WI38 (cell line): ENCODE results near the gene LRBA.
"Not testable (repeated sequence)": the region's sequence is repeated elsewhere in the genome, so short reads cannot be mapped to it uniquely, and the experiment has no call there.

Experiments used
- H3K4me3 ChIP-seq: 2 replicates; pipeline ENCODE4 v1.5.1; 2011; ENCODE audit warnings: low read depth, mild to moderate bottlenecking, control low read depth, low read length
- CTCF ChIP-seq: IDR thresholded peaks from 2 replicates; pipeline ENCODE4 v1.5.1; 2012; ENCODE audit warnings: low read depth, mild to moderate bottlenecking, control low read depth, low read length

Gene LRBA

GRCh38 chr4:150572704-150573504, 442.2 kb downstream of the LRBA start:
- H3K4me3 ChIP-seq = no peak overlapping the region

GRCh38 chr4:150570862-150571261, 444.2 kb downstream of the LRBA start:
- TF ChIP-seq CTCF = no peak
- no peak overlapping the region for H3K4me3 ChIP-seq

More at GRCh38 chr4:150572704-150573504, 442.2 kb downstream of the LRBA start:
- no peak for TF ChIP-seq CTCF

- H3K4me3 ChIP-seq = no peak overlapping the region
- TF ChIP-seq CTCF = no peak
Measured at GRCh38 chr4:150569998-150570535, 445.0 kb downstream of the LRBA start.

- H3K4me3 ChIP-seq = no peak overlapping the region
- no peak for TF ChIP-seq CTCF
Measured at GRCh38 chr4:150569384-150569987, 445.6 kb downstream of the LRBA start.

GRCh38 chr4:150567070-150567469, 448.0 kb downstream of the LRBA start:
- H3K4me3 ChIP-seq = no peak overlapping the region
- TF ChIP-seq CTCF = no peak

GRCh38 chr4:150564967-150565366, 450.1 kb downstream of the LRBA start:
- not testable (repeated sequence) for H3K4me3 ChIP-seq

- H3K4me3 ChIP-seq = no peak overlapping the region
- TF ChIP-seq CTCF = no peak
Measured at GRCh38 chr4:150562751-150563150, 452.3 kb downstream of the LRBA start.
